ENCODE measurements around the gene PNN. TPM values are rescaled to one million over a fixed set of nuclear protein-coding genes. Genes with fewer than 3 reads are reported as not detected.

PNN gene
- total RNA-seq, 1 experiment from 2014 or later = 156 TPM

DNA sequence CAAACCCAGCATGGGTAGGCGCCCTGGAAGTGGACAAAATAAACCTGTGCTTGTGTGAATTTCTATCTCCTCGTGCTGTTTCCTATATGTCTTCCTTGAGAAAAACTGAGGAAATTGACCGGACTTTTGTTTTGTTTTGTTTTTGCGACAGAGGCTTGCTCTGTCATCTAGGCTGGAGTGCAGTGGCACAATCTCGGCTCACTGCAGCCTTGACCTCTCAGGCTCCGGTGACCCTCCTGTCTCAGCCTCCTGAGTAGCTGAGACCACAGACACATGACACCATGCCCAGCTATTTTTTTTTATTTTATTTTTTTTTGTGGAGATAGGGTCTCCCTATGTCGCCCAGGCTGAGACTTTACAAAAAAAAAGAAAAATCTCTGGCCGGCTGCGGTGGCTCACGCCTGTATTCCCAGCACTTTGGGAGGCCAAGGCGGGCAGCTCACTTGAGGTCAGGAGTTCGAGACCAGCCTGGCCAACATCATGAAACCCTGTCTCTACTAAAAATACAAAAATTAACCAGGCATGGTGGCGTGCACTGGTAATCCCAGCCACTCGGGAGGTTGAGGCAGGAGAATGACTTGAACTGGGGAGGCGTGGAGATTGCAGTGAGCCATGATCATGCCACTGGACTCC lies 36.2 kb downstream of the PNN start (continued):
- TF ChIP-seq TCF7 (CRISPR knock-in tag; IDR thresholded peaks at IDR 0.05; ENCODE audit: low read depth) (no peak), OVOL2 (CRISPR knock-in tag; IDR thresholded peaks at IDR 0.05; ENCODE audit: borderline replicate concordance) (no peak), SMAD4 (CRISPR knock-in tag; IDR thresholded peaks at IDR 0.05) (no peak), CREB1 (CRISPR knock-in tag; IDR thresholded peaks at IDR 0.05) (no peak)
- TF ChIP-seq, protein P1, sequence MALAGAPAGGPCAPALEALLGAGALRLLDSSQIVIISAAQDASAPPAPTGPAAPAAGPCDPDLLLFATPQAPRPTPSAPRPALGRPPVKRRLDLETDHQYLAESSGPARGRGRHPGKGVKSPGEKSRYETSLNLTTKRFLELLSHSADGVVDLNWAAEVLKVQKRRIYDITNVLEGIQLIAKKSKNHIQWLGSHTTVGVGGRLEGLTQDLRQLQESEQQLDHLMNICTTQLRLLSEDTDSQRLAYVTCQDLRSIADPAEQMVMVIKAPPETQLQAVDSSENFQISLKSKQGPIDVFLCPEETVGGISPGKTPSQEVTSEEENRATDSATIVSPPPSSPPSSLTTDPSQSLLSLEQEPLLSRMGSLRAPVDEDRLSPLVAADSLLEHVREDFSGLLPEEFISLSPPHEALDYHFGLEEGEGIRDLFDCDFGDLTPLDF (CRISPR knock-in tag; IDR thresholded peaks at IDR 0.05) = no peak
- TF ChIP-seq, protein P2, sequence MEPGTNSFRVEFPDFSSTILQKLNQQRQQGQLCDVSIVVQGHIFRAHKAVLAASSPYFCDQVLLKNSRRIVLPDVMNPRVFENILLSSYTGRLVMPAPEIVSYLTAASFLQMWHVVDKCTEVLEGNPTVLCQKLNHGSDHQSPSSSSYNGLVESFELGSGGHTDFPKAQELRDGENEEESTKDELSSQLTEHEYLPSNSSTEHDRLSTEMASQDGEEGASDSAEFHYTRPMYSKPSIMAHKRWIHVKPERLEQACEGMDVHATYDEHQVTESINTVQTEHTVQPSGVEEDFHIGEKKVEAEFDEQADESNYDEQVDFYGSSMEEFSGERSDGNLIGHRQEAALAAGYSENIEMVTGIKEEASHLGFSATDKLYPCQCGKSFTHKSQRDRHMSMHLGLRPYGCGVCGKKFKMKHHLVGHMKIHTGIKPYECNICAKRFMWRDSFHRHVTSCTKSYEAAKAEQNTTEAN (CRISPR knock-in tag; IDR thresholded peaks at IDR 0.05) = no peak
- TF ChIP-seq, protein P3, sequence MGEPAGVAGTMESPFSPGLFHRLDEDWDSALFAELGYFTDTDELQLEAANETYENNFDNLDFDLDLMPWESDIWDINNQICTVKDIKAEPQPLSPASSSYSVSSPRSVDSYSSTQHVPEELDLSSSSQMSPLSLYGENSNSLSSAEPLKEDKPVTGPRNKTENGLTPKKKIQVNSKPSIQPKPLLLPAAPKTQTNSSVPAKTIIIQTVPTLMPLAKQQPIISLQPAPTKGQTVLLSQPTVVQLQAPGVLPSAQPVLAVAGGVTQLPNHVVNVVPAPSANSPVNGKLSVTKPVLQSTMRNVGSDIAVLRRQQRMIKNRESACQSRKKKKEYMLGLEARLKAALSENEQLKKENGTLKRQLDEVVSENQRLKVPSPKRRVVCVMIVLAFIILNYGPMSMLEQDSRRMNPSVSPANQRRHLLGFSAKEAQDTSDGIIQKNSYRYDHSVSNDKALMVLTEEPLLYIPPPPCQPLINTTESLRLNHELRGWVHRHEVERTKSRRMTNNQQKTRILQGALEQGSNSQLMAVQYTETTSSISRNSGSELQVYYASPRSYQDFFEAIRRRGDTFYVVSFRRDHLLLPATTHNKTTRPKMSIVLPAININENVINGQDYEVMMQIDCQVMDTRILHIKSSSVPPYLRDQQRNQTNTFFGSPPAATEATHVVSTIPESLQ (CRISPR knock-in tag; IDR thresholded peaks at IDR 0.05) = no peak

DNA sequence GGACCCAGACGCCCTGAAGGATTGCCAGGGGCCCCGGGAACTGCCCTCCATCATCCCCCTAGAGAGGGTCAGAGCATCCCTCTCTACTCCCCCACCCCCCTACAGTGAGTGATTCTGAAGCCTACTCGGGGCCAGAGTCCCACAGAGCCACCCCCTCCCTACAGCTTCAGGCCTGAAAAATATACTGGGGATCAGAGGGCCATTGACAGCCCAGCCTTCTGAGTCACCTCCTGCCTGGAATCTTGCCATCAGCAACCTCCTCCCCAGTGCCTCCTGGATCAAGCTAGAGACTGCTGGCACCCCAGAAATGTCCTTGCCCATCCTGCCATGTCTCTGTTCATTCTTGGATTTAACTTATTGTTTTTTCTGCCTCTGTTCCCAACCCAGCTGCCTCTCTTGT lies 37.0 kb downstream of the PNN start:
- ChIA-PET POLR2A (no interaction called here), CTCF (no interaction called here)
- no peak for DNase-seq (ENCODE audit: low spot score)
- Mint-ChIP-seq H3K4me3 (no peak overlapping the region), H3K36me3 (no peaks in the 10 kb centered on the region), H3K27ac (no peak overlapping the region), H3K4me1 (peaks cover 10% of the 10 kb centered on the region), H3K27me3 (ENCODE audit: low read depth) (no peaks in the 10 kb centered on the region), H3K9me3 (no peaks in the 10 kb centered on the region)
- no peak for ATAC-seq
- TF ChIP-seq CREB1 (CRISPR knock-in tag; IDR thresholded peaks at IDR 0.05) = no peak
- TF ChIP-seq ZNF232 (CRISPR knock-in tag; IDR thresholded peaks at IDR 0.05) = no peak
- TF ChIP-seq ETV6 (CRISPR knock-in tag; IDR thresholded peaks at IDR 0.05) = no peak
- TF ChIP-seq, protein P4, sequence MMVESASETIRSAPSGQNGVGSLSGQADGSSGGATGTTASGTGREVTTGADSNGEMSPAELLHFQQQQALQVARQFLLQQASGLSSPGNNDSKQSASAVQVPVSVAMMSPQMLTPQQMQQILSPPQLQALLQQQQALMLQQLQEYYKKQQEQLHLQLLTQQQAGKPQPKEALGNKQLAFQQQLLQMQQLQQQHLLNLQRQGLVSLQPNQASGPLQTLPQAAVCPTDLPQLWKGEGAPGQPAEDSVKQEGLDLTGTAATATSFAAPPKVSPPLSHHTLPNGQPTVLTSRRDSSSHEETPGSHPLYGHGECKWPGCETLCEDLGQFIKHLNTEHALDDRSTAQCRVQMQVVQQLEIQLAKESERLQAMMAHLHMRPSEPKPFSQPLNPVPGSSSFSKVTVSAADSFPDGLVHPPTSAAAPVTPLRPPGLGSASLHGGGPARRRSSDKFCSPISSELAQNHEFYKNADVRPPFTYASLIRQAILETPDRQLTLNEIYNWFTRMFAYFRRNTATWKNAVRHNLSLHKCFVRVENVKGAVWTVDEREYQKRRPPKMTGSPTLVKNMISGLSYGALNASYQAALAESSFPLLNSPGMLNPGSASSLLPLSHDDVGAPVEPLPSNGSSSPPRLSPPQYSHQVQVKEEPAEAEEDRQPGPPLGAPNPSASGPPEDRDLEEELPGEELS (CRISPR knock-in tag; IDR thresholded peaks at IDR 0.05) = no peak
- TF ChIP-seq, protein P5, sequence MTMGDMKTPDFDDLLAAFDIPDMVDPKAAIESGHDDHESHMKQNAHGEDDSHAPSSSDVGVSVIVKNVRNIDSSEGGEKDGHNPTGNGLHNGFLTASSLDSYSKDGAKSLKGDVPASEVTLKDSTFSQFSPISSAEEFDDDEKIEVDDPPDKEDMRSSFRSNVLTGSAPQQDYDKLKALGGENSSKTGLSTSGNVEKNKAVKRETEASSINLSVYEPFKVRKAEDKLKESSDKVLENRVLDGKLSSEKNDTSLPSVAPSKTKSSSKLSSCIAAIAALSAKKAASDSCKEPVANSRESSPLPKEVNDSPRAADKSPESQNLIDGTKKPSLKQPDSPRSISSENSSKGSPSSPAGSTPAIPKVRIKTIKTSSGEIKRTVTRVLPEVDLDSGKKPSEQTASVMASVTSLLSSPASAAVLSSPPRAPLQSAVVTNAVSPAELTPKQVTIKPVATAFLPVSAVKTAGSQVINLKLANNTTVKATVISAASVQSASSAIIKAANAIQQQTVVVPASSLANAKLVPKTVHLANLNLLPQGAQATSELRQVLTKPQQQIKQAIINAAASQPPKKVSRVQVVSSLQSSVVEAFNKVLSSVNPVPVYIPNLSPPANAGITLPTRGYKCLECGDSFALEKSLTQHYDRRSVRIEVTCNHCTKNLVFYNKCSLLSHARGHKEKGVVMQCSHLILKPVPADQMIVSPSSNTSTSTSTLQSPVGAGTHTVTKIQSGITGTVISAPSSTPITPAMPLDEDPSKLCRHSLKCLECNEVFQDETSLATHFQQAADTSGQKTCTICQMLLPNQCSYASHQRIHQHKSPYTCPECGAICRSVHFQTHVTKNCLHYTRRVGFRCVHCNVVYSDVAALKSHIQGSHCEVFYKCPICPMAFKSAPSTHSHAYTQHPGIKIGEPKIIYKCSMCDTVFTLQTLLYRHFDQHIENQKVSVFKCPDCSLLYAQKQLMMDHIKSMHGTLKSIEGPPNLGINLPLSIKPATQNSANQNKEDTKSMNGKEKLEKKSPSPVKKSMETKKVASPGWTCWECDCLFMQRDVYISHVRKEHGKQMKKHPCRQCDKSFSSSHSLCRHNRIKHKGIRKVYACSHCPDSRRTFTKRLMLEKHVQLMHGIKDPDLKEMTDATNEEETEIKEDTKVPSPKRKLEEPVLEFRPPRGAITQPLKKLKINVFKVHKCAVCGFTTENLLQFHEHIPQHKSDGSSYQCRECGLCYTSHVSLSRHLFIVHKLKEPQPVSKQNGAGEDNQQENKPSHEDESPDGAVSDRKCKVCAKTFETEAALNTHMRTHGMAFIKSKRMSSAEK (CRISPR knock-in tag; IDR thresholded peaks at IDR 0.05; ENCODE audit: borderline replicate concordance) = no peak
- TF ChIP-seq, protein P6, sequence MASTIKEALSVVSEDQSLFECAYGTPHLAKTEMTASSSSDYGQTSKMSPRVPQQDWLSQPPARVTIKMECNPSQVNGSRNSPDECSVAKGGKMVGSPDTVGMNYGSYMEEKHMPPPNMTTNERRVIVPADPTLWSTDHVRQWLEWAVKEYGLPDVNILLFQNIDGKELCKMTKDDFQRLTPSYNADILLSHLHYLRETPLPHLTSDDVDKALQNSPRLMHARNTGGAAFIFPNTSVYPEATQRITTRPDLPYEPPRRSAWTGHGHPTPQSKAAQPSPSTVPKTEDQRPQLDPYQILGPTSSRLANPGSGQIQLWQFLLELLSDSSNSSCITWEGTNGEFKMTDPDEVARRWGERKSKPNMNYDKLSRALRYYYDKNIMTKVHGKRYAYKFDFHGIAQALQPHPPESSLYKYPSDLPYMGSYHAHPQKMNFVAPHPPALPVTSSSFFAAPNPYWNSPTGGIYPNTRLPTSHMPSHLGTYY (CRISPR knock-in tag; IDR thresholded peaks at IDR 0.05) = no peak
- TF ChIP-seq NR3C1 (CRISPR knock-in tag; conservative IDR thresholded peaks at IDR 0.05; ENCODE audit: low read depth) = no peak
- no peak for TF ChIP-seq SOX15 (CRISPR knock-in tag; IDR thresholded peaks at IDR 0.05)
- no peak for TF ChIP-seq NFE2L1 (CRISPR knock-in tag; IDR thresholded peaks at IDR 0.05)
- no peak for TF ChIP-seq MXD4 (CRISPR knock-in tag; IDR thresholded peaks at IDR 0.05; ENCODE audit: borderline replicate concordance)
- TF ChIP-seq NFATC4 (CRISPR knock-in tag; IDR thresholded peaks at IDR 0.05) = no peak
- TF ChIP-seq ZBTB21 (CRISPR knock-in tag; IDR thresholded peaks at IDR 0.05; ENCODE audit: borderline replicate concordance) = no peak
- TF ChIP-seq ZNF416 (CRISPR knock-in tag; IDR thresholded peaks at IDR 0.05) = no peak
- TF ChIP-seq ZNF121 (CRISPR knock-in tag; IDR thresholded peaks at IDR 0.05) = no peak
- no peak for TF ChIP-seq TEAD4 (CRISPR knock-in tag; IDR thresholded peaks at IDR 0.05)
- no peak for TF ChIP-seq ELF4 (CRISPR knock-in tag; IDR thresholded peaks at IDR 0.05; ENCODE audit: low read depth)
- TF ChIP-seq JUN (CRISPR knock-in tag; IDR thresholded peaks at IDR 0.05) = no peak
- TF ChIP-seq, protein P7, sequence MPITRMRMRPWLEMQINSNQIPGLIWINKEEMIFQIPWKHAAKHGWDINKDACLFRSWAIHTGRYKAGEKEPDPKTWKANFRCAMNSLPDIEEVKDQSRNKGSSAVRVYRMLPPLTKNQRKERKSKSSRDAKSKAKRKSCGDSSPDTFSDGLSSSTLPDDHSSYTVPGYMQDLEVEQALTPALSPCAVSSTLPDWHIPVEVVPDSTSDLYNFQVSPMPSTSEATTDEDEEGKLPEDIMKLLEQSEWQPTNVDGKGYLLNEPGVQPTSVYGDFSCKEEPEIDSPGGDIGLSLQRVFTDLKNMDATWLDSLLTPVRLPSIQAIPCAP (CRISPR knock-in tag; IDR thresholded peaks at IDR 0.05) = no peak

Measured in WTC11 (cell line).